Mucosa of descending colon (tissue), 3 donors: ENCODE measurements around the gene ETV5. TPM values are rescaled to one million over a fixed set of nuclear protein-coding genes. Genes with fewer than 3 reads are reported as not detected.

Source experiments
- ATAC-seq: fragments of 200-7000 bp; cut with Tn5 transposase; one replicate; pipeline ENCODE4 v1.9.1; 2020; ENCODE audit warnings: mild to moderate bottlenecking, moderate library complexity
- DNase-seq, 3 donors: peaks; one replicate each; pipeline ENCODE4 v3.0.0-alpha.2; 2020
- H3K36me3 ChIP-seq: fragments of 200-600 bp; one replicate; pipeline ENCODE4 v1.8.0; 2021; ENCODE audit warnings: low read depth, mild to moderate bottlenecking
- H3K4me1 ChIP-seq: fragments of 200-600 bp; one replicate; pipeline ENCODE4 v1.8.0; 2021; ENCODE audit warnings: low read depth, mild to moderate bottlenecking
- H3K4me3 ChIP-seq: fragments of 200-600 bp; one replicate; pipeline ENCODE4 v1.8.0; 2021; ENCODE audit warnings: mild to moderate bottlenecking
- H3K9me3 ChIP-seq: fragments of 200-600 bp; one replicate; pipeline ENCODE4 v1.8.0; 2021; ENCODE audit warnings: mild to moderate bottlenecking
- intact Hi-C, 2 donors: fragments of 100-400 bp; cut with DNase I in 1 of 2; cut with micrococcal nuclease in 1 of 2; formaldehyde crosslinking; loops; one replicate each; pipeline versions ENCODE4 v1.11.0 to v1.11.1; 2022; cut with DNase I, micrococcal nuclease
- total RNA-seq, 3 donors: library from RNA; stranded (reverse); fragmentation: NEBNext Ultra II Directional in 2 of 3; extraction: Animal tissue kit (Norgen Biotek cat#: 25700) in 2 of 3; gene quantifications; one replicate each; pipeline versions ENCODE4 v1.2.1 to v1.2.4, GENCODE V29; 2021 to 2023
- TF ChIP-seq, protein P1 (sequence below): fragments of 200-600 bp; IDR thresholded peaks from one replicate; pipeline ENCODE4 v1.8.0; 2022; ENCODE audit warnings: antibody characterized with exemption, mild to moderate bottlenecking
- donor health status: DM: no; HTN: no; CAD: no; lungs with moderate emphysema.
- donor health status: DM: no; HTN: no; CAD: no.
- donor health status: DM: no; HTN: yes; CAD: no.

Gene ETV5
- total RNA-seq, 3 donors from 2014 or later: 3.3 to 10.2 (median 9.2) TPM

DNA sequence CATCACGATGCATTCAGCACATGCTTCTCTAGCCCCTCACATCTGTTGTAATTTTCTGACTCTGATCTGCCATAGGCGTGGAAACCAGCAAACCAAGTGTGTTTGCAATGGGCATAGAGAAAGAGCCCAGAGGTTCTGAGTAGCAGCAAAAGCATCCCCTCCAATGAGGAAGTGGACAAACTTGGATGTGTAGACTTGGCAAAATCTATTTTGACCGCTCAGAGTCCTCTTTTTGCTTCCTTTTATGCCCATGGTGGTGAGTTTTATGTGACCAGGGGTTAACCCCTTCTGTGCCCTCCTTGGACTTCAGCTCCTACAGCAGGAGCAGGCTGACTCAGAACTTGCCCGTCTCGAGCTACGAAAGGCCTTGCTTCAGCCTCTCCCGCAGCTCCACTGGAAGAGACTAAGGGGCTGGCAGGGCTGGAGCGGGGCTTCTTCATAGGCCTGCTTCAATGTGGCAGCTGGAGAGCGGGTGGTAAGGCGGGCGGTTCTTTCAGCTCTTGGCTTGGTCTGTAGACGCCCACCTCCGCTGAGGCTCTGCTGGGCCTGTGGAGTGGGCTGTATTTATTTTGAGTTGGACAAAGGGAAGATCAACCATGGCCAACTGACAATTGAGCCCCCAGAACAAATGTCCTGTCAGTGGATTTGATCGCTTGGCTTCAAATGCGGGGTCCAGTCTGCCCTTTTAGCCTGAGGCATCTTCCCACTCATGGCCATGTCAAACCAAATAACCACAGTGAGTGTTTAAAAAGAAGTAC is 6.5 kb upstream of the ETV5 start:
- TF ChIP-seq, protein P1, sequence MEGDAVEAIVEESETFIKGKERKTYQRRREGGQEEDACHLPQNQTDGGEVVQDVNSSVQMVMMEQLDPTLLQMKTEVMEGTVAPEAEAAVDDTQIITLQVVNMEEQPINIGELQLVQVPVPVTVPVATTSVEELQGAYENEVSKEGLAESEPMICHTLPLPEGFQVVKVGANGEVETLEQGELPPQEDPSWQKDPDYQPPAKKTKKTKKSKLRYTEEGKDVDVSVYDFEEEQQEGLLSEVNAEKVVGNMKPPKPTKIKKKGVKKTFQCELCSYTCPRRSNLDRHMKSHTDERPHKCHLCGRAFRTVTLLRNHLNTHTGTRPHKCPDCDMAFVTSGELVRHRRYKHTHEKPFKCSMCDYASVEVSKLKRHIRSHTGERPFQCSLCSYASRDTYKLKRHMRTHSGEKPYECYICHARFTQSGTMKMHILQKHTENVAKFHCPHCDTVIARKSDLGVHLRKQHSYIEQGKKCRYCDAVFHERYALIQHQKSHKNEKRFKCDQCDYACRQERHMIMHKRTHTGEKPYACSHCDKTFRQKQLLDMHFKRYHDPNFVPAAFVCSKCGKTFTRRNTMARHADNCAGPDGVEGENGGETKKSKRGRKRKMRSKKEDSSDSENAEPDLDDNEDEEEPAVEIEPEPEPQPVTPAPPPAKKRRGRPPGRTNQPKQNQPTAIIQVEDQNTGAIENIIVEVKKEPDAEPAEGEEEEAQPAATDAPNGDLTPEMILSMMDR: no peak
- intact Hi-C loops: no loop called here
- peaks cover 3% of the 10 kb centered on the region for H3K4me1 ChIP-seq
- H3K9me3 ChIP-seq: no peaks in the 10 kb centered on the region
- no peak for ATAC-seq
- H3K36me3 ChIP-seq: no peaks in the 10 kb centered on the region
- DNase-seq: no peak
- H3K4me3 ChIP-seq: no peak overlapping the region

DNA sequence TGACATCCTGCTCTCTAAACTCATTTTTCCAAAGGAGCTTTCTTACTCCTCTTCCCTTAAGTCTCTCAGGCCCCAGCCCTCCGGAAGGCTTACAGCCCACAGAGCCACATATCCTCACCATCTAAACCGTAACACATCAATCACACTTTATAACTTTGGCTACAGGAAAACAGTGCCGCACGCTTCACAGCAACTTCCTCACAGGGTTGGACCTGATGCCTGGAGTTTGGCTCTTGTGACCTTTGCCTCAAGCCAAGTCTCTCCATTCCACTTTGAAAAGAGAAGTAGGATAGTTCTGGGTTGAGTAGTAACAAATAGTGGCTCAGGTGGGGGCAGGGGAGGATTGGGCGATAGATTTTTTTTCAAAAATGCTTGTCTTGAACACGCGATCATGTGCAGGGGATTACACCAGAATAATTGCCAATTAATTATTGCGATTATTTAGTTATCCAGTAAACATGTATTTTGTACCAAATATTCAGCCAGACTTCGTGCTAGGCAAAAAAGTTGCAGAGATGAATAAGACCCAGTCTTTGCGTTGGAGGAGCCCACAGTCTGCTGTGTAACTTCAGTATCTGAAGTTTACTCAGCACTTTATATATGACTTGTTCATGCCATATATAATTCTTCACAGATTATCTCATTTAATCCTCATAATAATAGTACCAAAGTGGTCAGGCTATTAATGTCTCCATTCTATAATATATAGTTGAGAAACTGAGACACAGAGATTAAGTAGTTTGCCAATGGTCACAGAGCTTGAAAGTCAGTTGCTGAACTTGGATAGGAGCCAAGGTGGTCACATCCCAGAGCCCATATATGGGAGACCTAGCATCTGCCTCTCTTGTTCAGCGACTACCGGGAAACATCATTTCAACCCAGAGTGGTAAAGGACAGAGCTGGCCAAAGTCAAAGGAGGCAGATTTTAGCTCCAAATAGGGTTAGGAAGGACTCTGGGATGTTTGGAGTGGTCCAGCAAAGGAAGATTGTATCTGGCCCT is 2.4 kb upstream of the ETV5 start:
- Histone ChIP-seq H3K9me3 (no peaks in the 10 kb centered on the region), H3K4me1 (peaks cover 30% of the 10 kb centered on the region), H3K4me3 (no peak overlapping the region), H3K36me3 (peaks cover 6% of the 10 kb centered on the region)
- ATAC-seq (no peak), DNase-seq (no peak)
- intact Hi-C loops: no loop called here
- TF ChIP-seq, protein P1: no peak

DNA sequence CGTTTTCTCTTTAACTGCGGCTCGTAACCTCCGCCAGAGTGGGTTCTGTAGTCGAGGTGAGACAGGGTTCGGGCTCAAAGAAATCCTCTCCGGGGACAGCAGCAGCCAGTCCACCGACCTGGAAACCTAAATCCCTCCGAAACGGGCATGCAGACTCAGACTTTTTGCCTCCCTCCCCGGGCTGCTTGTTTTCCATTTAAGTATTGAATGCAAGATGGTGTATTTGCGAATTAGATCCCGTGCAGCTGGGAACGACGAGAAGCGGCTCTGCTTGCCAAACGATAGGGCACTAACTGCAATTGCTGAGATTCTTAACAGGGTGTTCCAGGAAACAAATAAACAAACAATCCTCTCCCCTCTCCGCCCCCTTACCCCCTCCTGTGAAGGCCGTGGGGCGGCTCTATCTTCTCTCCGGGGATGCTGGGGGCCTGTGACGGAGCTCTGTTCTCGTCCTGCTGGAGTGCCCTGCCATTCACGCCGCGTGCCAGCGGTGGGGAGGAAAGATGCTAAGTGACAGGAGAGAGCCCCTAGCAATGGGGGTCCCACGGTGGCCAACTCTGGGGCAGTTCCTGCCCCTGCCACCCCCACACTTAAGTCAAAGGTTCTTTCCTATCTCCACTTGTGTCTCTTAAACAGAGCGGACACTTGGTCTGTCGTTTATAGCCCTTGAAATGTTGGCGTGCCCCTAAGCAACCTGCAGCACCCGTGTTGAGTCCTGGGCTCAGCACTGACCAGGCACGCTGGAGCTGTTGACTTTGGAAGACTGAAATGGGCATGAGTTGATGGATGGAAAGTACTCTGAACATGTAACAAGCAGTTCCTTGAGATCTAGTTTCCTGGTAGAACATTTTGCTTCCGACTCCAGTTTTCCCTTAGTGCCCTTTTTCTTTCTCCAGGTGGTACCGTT is 1.3 kb upstream of the ETV5 start:
- TF ChIP-seq, protein P1: no peak
- Histone ChIP-seq H3K4me1 (peaks cover 30% of the 10 kb centered on the region), H3K4me3 (peak overlapping the region; percentile 32), H3K9me3 (no peaks in the 10 kb centered on the region), H3K36me3 (peaks cover 6% of the 10 kb centered on the region)
- intact Hi-C loops: no loop called here
- DNase-seq (peak in 2 of 3 donors; percentile 40 to 58), ATAC-seq (no peak)

DNA sequence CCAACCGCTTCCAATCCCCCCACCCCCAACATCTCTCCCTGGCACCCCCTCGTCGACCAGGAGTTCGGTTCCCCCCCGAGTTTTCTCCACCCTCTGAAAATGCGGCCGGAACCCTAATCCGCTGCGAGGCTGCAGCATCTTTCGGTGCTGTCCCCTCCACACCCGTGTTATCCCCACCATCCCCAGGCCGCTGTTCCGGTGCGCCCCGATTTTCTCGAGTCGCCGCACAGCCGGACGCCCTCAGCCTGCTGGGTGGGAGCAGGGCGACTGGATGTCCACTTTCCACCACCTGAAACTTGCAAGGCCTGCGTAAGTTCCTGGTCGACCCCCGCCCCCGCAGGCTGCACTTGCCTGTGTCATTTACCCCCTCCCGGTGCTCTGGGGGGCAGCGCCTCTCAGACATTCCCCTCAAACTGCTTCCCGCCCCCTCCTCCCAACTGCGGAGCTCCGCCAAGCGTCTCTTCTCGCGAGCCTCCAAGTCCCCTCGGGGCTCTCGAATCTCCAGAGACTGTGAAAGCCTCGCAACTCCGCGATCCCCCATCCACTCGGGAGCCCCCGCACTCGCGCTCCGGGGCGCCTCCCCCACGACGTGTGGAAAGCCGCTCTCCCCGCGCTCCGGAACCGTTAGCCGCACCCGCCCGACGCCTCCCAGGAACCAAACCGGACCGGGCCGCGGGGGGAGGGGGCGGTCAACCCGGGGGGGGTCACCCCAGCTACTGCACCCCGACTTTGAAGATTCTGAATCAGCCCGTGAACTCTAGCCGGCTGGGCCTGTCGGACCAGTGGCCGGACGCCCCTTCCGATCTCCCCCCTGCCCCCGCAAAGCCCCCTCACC is 566 bp downstream of the ETV5 start:
- ATAC-seq (no peak), DNase-seq (peak; percentile 24 to 62 (median 50))
- H3K9me3 ChIP-seq: no peaks in the 10 kb centered on the region
- H3K4me1 ChIP-seq: peaks cover 30% of the 10 kb centered on the region
- peaks cover 6% of the 10 kb centered on the region for H3K36me3 ChIP-seq
- TF ChIP-seq, protein P1: no peak
- peak overlapping the region; percentile 32 for H3K4me3 ChIP-seq
- intact Hi-C loops: no loop called here
